Measurements from ENCODE around the gene ARHGAP11A.

The ARHGAP11A gene

GRCh38 chr15:32659340-32660155, 44.2 kb downstream of the ARHGAP11A start:
- Histone ChIP-seq H3K9ac (ENCODE audit: low read length) (no peak overlapping the region), H3K9me3 (ENCODE audit: low read length) (no peaks in the 10 kb centered on the region)

GRCh38 chr15:32663671-32664070, 48.4 kb downstream of the ARHGAP11A start:
- Histone ChIP-seq H2AFZ (ENCODE audit: low read length) (no peak overlapping the region), H3K9ac (ENCODE audit: low read length) (no peak overlapping the region), H3K79me2 (ENCODE audit: insufficient read depth, low read length) (no peaks in the 10 kb centered on the region), H3K27me3 (ENCODE audit: insufficient read depth, low read length) (no peaks in the 10 kb centered on the region), H4K20me1 (ENCODE audit: insufficient read depth, low read length) (no peaks in the 10 kb centered on the region), H3K27ac (ENCODE audit: low read depth, low read length, poor library complexity, severe bottlenecking) (no peak overlapping the region), H3K4me1 (ENCODE audit: insufficient read depth, low read length, severe bottlenecking) (no peaks in the 10 kb centered on the region), H3K9me3 (ENCODE audit: low read length) (no peaks in the 10 kb centered on the region), H3K4me3 (ENCODE audit: low read depth, low read length, poor library complexity, severe bottlenecking) (no peak overlapping the region), H3K9me2 (ENCODE audit: low read depth, low read length) (no peaks in the 10 kb centered on the region), H3K36me3 (ENCODE audit: insufficient read depth, low read length) (peaks cover 14% of the 10 kb centered on the region; the same call in 1 of the 2 replicates), H3K4me2 (ENCODE audit: low read length) (no peak overlapping the region), H3F3A (ENCODE audit: insufficient read depth, low read length) (no peaks in the 10 kb centered on the region)
- TF ChIP-seq EZH2 (IDR thresholded peaks at IDR 0.05; ENCODE audit: borderline replicate concordance, low read length) (no peak), CTCF (IDR thresholded peaks at IDR 0.05; ENCODE audit: low read length) (no peak)

More at GRCh38 chr15:32659340-32660155, 44.2 kb downstream of the ARHGAP11A start:
- Histone ChIP-seq H3K27me3 (ENCODE audit: insufficient read depth, low read length) (no peaks in the 10 kb centered on the region), H3K4me3 (ENCODE audit: low read depth, low read length, poor library complexity, severe bottlenecking) (no peak overlapping the region), H3K4me1 (ENCODE audit: insufficient read depth, low read length, severe bottlenecking) (no peaks in the 10 kb centered on the region), H3K4me2 (ENCODE audit: low read length) (no peak overlapping the region), H3F3A (ENCODE audit: insufficient read depth, low read length) (no peaks in the 10 kb centered on the region), H3K9me2 (ENCODE audit: low read depth, low read length) (no peaks in the 10 kb centered on the region), H4K20me1 (ENCODE audit: insufficient read depth, low read length) (no peaks in the 10 kb centered on the region), H3K36me3 (ENCODE audit: insufficient read depth, low read length) (peaks cover 26% of the 10 kb centered on the region; the same call in 1 of the 2 replicates), H3K79me2 (ENCODE audit: insufficient read depth, low read length) (no peaks in the 10 kb centered on the region), H3K27ac (ENCODE audit: low read depth, low read length, poor library complexity, severe bottlenecking) (no peak overlapping the region), H2AFZ (ENCODE audit: low read length) (no peak overlapping the region)
- TF ChIP-seq CTCF (IDR thresholded peaks at IDR 0.05; ENCODE audit: low read length) = no peak
- TF ChIP-seq EZH2 (IDR thresholded peaks at IDR 0.05; ENCODE audit: borderline replicate concordance, low read length) = no peak

GRCh38 chr15:32664796-32665195, 49.5 kb downstream of the ARHGAP11A start:
- Histone ChIP-seq H3K79me2 (ENCODE audit: insufficient read depth, low read length) (no peaks in the 10 kb centered on the region), H3F3A (ENCODE audit: insufficient read depth, low read length) (no peaks in the 10 kb centered on the region), H3K4me3 (ENCODE audit: low read depth, low read length, poor library complexity, severe bottlenecking) (no peak overlapping the region), H3K9me3 (ENCODE audit: low read length) (no peaks in the 10 kb centered on the region), H3K36me3 (ENCODE audit: insufficient read depth, low read length) (peaks cover 13% of the 10 kb centered on the region; the same call in 1 of the 2 replicates), H3K9ac (ENCODE audit: low read length) (no peak overlapping the region), H3K9me2 (ENCODE audit: low read depth, low read length) (no peaks in the 10 kb centered on the region), H3K4me1 (ENCODE audit: insufficient read depth, low read length, severe bottlenecking) (no peaks in the 10 kb centered on the region), H3K27me3 (ENCODE audit: insufficient read depth, low read length) (no peaks in the 10 kb centered on the region), H3K4me2 (ENCODE audit: low read length) (no peak overlapping the region), H2AFZ (ENCODE audit: low read length) (no peak overlapping the region), H4K20me1 (ENCODE audit: insufficient read depth, low read length) (no peaks in the 10 kb centered on the region), H3K27ac (ENCODE audit: low read depth, low read length, poor library complexity, severe bottlenecking) (no peak overlapping the region)
- TF ChIP-seq CTCF (IDR thresholded peaks at IDR 0.05; ENCODE audit: low read length) (no peak), EZH2 (IDR thresholded peaks at IDR 0.05; ENCODE audit: borderline replicate concordance, low read length) (no peak)
